ENCODE results near the gene NUDC. TPM values are rescaled to one million over a fixed set of nuclear protein-coding genes. Genes with fewer than 3 reads are reported as not detected.

Gene NUDC
- total and polyA plus RNA-seq, 2 of the 13 experiments (the other 11 are each of a cell fraction or from before 2014, with no cell fraction given) = 34.7 to 104 TPM

- H3K79me2 ChIP-seq (ENCODE audit: insufficient read depth, low read length) = peaks cover 34% of the 10 kb centered on the region
- 0 out of 5 replicates have a peak, but pooled peaks cover 1 to 3% of the 10 kb centered on the region in 2 experiments for H3K36me3 ChIP-seq (replicated peaks in 1 of 2; ENCODE audit: control insufficient read depth in 1 of 2, insufficient read depth in 2 of 2, low read length in 2 of 2)
- ATAC-seq = peak; percentile 54
- in situ Hi-C loops (cut with HindIII; ENCODE audit: extremely low pct_ligation_motif_present, low pct_unique_long_range_greater_than_20kb) = loop anchor here (5.0 kb wide), 1 partner anchor 81 kb away; the partner anchor contains the start of gene NR0B2
- intact Hi-C loops (cut with micrococcal nuclease; ENCODE audit: unreplicated experiment) = loop anchor here (1.0 kb wide), 1 partner anchor 79 kb away; no protein-coding TSS in a partner anchor
- no peaks in the 10 kb centered on the region; a peak in 1 of 5 replicates for H3K27me3 ChIP-seq (ENCODE audit: control insufficient read depth in 1 of 2, insufficient read depth in 2 of 2, low read length in 2 of 2)
- BruUV-seq (replicated peaks) = no TSS peak
- peaks cover 41% of the 10 kb centered on the region for H4K20me1 ChIP-seq (ENCODE audit: insufficient read depth, low read length)
- H2AFZ ChIP-seq (ENCODE audit: low read length) = no peak within 1 kb of the TSS
- peaks cover 72% of the 10 kb centered on the region for H3K4me1 ChIP-seq (ENCODE audit: insufficient read depth, low read length)
- DNase-seq (ENCODE audit: low spot score) = peak; percentile 88
- peak within 1 kb of the TSS; percentile 95 for H3K9ac ChIP-seq (ENCODE audit: insufficient read depth, low read depth, low read length)
- H3K4me2 ChIP-seq (ENCODE audit: low read depth, low read length) = peak within 1 kb of the TSS; percentile 99
- CTCF ChIA-PET (ENCODE audit: low intra/inter-chr PET ratio, low total read pairs) = no interaction called here
- H3K9me3 ChIP-seq (ENCODE audit: low read length) = no peaks in the 10 kb centered on the region
- POLR2A ChIA-PET = interaction anchor here (0.7 to 12.9 kb wide), 23 partner anchors 9 to 533 kb away, joined by 3 to 253 read pairs (median 5); partner anchors contain the start of genes GPATCH3, GPN2, KDF1 and NR0B2
- peak within 1 kb of the TSS; percentile 92 to 97 (median 96) for H3K4me3 ChIP-seq (replicated peaks in 1 of 3; ENCODE audit: insufficient read depth in 1 of 3, low read depth in 2 of 3, low read length in 3 of 3)
- FAIRE-seq = peak; percentile 68
- peak within 1 kb of the TSS; percentile 100 for H3K27ac ChIP-seq (ENCODE audit: extremely low read length, insufficient read depth, low read length)
- WGBS (ENCODE audit: low lambda C conversion rate) = 2% methylated on average over 19 of the region's 61 CpGs
- no peak for TF ChIP-seq ZNF430 (CRISPR knock-in tag; IDR thresholded peaks at IDR 0.05)
- TF ChIP-seq ZNF780A (CRISPR knock-in tag; IDR thresholded peaks at IDR 0.05) = no peak
- TF ChIP-seq KAT7 (CRISPR knock-in tag; IDR thresholded peaks at IDR 0.05; ENCODE audit: borderline replicate concordance) = peak; percentile 49; the same call in 1 of the 2 replicates
- TF ChIP-seq ZNF282 (IDR thresholded peaks at IDR 0.05; ENCODE audit: partially characterized antibody) = no peak
- TF ChIP-seq TP53 (CRISPR knock-in tag; conservative IDR thresholded peaks at IDR 0.05) = peak; percentile 76; the same call in 1 of the 2 replicates
- TF ChIP-seq IRF9 (CRISPR knock-in tag; IDR thresholded peaks at IDR 0.05; ENCODE audit: borderline replicate concordance) = peak; percentile 65; the same call in 1 of the 2 replicates
- peak; percentile 98 for TF ChIP-seq MAZ (IDR thresholded peaks at IDR 0.05; ENCODE audit: borderline replicate concordance, low read depth, low read length)
- peak; percentile 98 for TF ChIP-seq MAZ (CRISPR knock-in tag; IDR thresholded peaks at IDR 0.05; ENCODE audit: low read depth)
- TF ChIP-seq ZNF792 (CRISPR knock-in tag; IDR thresholded peaks at IDR 0.05) = peak; percentile 72
- TF ChIP-seq GABPB1 (CRISPR knock-in tag; IDR thresholded peaks at IDR 0.05) = peak; percentile 82
- TF ChIP-seq ZFYVE20 (CRISPR knock-in tag; IDR thresholded peaks at IDR 0.05; ENCODE audit: borderline replicate concordance, low read depth) = no peak
- TF ChIP-seq ZNF557 (CRISPR knock-in tag; IDR thresholded peaks at IDR 0.05) = no peak
- 0 out of 2 replicates have a peak, but pooled peaks have one; percentile 51 for TF ChIP-seq ZXDC (CRISPR knock-in tag; IDR thresholded peaks at IDR 0.05)
- no peak for TF ChIP-seq PLRG1 (conservative IDR thresholded peaks at IDR 0.05)
- TF ChIP-seq ZNF574 (CRISPR knock-in tag; IDR thresholded peaks at IDR 0.05) = peak; percentile 89
- no peak for TF ChIP-seq MBNL3 (CRISPR knock-in tag; conservative IDR thresholded peaks at IDR 0.05)
These were observed 71.9 kb downstream of the NUDC start, which contains the start of gene TRNP1 for GRCh38 chr1:26993237-26994019. TRNP1 (plus strand) TSS chr1:26993692; CDS start chr1:26993787, 95 bp downstream.

All from HepG2 (cell line).